NCI-H526 (cell line): Measurements from ENCODE around the gene ANKRD17.
"Not testable (repeated sequence)": the region's sequence is repeated elsewhere in the genome, so short reads cannot be mapped to it uniquely, and the experiment has no call there.

Experiments used
- DNase-seq, 2 experiments: peaks; one replicate each; lab custom pipeline; 2025; lab: John Stamatoyannopoulos, UW

The ANKRD17 gene

GRCh38 chr4:73248416-73248815 is 10.2 kb downstream of the ANKRD17 start:
- no peak for DNase-seq

- no peak for DNase-seq
Observed at GRCh38 chr4:73247100-73247499, 11.5 kb downstream of the ANKRD17 start.

- no peak for DNase-seq
Observed at GRCh38 chr4:73245955-73246354, 12.6 kb downstream of the ANKRD17 start.

DNA sequence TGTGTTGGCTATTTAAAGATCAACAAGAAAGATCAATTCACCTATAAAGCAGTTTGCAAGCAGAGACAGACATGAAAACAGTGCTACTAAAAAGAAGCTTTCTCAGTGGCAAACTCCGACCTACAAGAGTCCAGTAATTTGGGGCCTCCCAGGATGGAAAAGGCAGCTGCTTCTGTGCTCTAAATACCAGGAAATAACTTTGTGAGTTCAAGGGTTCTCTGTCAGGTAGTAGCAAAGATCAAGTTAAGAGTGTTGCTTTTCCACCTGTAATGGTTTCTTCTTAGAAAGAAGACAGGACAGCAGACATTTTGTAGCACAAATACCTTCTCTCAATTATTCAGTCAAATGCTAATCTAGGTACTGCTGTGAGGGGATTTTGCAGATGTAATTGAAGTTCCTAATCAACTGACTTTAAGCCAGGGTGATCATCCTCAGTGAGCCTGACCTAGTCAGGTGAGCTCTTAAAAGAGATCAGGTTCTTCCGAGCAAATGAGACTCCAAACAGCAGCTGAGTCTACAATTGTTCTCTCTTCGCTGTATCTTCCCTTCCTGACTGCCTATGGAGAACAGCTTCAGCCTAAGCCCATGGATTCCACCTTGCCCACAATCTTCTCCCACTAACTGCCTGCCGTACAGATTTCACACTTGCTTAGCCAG is 13.5 kb downstream of the ANKRD17 start:
- DNase-seq, result no peak

DNA sequence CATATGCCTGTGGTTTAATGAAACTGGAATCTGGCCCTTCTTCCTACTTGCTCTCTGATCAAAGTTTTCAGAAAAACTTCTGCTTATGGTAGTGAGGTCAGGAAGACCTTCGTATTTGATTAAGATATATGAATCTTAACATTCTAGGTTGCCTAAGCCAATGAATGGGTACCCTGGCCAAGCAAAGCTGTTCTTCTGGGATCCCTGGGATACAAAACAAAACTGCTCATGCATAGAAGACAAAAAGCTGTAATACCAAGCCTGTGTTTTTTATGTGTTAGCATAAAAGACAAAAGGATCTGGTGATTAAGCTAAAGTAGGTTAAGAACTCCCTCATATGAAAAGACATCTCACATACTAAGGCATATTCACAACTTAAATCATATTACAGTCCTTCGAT is 21.6 kb downstream of the ANKRD17 start:
- DNase-seq, result no peak

DNA sequence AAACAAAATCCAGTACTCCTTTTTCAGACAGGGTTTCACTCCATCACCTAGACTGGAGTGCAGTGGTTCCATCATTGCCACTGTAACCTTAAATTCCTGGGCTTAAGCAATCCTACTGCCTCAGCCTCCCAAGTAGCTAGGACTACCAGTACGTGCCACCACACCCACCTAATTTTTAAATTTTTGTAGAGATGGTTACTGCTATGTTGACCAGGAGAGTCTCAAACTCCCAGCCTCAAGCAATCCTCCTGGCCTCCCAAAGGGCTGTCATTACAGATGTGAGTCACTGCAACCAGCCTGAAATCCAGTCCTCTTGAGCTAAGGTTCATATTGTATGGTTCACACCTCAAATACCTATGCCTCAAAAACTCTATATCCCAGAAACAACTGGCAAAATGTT is 22.4 kb downstream of the ANKRD17 start:
- DNase-seq, result no peak

DNA sequence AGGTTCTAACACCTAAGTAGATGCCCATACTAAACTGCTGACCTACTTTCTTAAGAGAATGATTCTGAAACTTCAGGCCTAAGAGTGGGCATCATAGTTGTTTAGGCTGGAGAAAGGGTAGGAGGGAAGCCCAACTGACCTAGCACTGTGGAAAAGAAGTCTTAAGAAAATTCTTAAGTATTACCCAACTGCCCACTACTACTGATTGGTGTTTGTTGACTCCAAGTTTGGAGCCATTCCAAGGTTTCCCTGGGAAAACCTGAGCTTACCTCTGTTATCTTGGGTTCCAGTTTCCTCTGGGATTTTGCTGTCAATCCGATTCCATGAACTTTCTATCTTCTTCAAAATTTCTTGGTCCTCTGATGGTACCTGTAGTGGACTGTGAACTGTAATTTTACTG is 23.9 kb downstream of the ANKRD17 start:
- DNase-seq, result no peak

DNA sequence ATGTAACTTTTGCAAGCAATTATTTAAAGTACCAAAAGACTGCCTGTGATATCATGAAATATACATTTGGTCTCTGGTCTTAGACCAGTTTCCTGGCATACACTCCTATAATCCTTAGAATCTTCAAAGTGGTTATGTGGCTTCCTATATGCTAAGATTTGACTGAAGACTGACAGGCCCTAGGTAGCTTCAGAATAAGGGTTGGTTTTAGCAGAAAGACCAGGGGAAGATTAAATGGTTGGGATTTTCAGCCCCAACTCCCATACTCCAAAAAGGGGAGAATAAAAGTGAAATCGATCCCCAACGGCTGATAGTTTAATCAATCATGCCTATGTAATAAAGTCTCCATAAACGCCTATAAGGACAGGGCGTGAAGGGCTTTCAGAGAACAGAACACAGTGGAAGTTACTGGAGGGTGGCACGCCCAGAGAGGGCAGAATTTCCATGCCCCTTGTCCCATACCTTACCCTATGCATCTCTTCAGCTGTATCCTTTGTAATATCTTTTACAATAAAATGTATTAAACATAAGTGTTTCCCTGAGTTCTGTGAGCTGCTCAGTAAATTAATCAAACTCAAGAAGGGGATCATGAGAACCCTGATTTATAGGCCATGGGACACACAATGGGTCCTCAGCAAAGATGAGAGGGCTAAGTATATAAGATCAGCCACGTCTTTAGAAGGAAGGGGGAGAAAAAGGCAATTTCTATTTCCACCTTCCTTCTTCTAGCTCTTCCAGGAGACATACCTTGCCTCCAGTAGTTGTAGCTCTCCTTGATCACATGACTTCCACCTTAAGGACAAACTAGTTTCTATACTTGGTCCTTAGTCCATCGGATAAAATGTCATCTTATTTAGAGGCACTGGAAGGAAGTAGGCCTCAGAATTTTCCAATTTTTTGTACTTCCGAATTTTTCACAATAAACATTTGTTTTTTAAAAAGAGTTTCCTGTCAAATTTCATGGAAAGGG is 26.8 kb downstream of the ANKRD17 start:
- no peak for DNase-seq

- DNase-seq, result no peak
Observed at GRCh38 chr4:73230865-73231517, 27.6 kb downstream of the ANKRD17 start.

- not testable (repeated sequence) for DNase-seq
Observed at GRCh38 chr4:73228800-73229199, 29.8 kb downstream of the ANKRD17 start.

DNA sequence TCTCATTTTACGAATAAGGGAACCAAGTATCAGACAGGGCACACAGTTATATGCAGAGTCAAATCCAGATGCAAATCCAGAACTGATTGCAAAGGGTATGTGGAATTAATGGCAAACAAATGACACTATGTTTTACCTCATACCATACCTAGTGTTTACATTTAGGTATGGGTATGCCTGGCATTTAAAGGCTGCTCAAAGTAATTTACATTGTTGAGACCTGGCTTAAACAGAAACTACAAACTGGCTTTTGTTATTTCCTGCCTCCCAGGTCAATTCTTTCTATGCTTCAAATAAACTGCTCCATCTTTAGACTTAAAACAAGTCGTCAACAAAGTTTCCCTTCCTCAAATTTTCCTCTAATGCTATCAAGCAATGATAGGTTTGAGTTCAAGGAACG is 33.7 kb downstream of the ANKRD17 start:
- DNase-seq, result peak; percentile 65 to 74

GRCh38 chr4:73223258-73223650 is 35.3 kb downstream of the ANKRD17 start:
- DNase-seq, result no peak

- DNase-seq, result peak; percentile 68 to 73
Observed at GRCh38 chr4:73222466-73223257, 35.9 kb downstream of the ANKRD17 start.

GRCh38 chr4:73221734-73222133 is 36.9 kb downstream of the ANKRD17 start:
- peak in 1 of 2 experiments; percentile 2 for DNase-seq

- DNase-seq, result no peak
Observed at GRCh38 chr4:73220815-73221214, 37.8 kb downstream of the ANKRD17 start.

GRCh38 chr4:73213916-73214653 is 44.5 kb downstream of the ANKRD17 start:
- no peak for DNase-seq

GRCh38 chr4:73212982-73213730 is 45.4 kb downstream of the ANKRD17 start:
- no peak for DNase-seq

DNA sequence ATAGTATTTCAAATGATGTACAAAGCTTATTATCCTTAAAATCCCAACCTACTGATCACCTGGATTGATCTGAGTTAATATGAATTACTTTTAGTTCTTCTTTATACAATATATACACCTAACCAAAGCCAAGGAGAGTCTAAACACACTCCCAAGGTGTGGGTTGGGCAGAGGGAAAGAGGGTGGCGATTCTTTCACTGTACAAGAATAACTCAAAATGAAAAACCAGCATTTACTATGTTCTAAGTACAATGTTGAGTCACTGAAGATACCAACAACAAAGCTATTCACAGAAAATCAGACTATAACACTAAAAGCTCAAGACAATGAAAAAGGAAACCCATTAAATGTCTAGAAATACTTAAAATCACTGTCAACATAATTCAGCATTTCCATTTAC is 46.6 kb downstream of the ANKRD17 start:
- no peak for DNase-seq

GRCh38 chr4:73208376-73208775 is 50.2 kb downstream of the ANKRD17 start:
- no peak for DNase-seq

DNA sequence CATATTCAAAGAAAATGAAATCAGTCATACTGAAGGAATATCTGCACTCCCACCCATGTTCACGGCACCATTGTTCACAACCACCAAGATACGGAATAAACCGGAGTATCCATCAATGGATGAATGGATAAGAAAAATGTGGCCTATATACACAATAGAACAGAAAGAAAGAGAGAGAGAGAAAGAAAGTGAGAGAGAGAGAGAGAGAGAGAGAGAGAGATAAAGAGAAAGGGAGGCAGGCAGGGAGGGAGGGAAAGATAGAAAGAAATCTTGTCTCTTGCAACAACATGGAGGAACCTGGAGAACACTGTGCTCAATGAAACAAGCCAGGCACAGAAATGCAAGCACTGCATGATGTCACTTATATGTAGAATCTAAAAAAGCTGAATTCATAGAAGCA is 52.4 kb downstream of the ANKRD17 start:
- DNase-seq, result no peak
